CD4-positive, alpha-beta T cell treated with Interferon gamma for 1 hour (primary cell): Measurements from ENCODE around the gene MAGED1.

Source experiments
- DNase-seq: peaks from one replicate; pipeline ENCODE4 v3.0.0-alpha.2; 2020

The MAGED1 gene, protein sequence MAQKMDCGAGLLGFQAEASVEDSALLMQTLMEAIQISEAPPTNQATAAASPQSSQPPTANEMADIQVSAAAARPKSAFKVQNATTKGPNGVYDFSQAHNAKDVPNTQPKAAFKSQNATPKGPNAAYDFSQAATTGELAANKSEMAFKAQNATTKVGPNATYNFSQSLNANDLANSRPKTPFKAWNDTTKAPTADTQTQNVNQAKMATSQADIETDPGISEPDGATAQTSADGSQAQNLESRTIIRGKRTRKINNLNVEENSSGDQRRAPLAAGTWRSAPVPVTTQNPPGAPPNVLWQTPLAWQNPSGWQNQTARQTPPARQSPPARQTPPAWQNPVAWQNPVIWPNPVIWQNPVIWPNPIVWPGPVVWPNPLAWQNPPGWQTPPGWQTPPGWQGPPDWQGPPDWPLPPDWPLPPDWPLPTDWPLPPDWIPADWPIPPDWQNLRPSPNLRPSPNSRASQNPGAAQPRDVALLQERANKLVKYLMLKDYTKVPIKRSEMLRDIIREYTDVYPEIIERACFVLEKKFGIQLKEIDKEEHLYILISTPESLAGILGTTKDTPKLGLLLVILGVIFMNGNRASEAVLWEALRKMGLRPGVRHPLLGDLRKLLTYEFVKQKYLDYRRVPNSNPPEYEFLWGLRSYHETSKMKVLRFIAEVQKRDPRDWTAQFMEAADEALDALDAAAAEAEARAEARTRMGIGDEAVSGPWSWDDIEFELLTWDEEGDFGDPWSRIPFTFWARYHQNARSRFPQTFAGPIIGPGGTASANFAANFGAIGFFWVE

DNA sequence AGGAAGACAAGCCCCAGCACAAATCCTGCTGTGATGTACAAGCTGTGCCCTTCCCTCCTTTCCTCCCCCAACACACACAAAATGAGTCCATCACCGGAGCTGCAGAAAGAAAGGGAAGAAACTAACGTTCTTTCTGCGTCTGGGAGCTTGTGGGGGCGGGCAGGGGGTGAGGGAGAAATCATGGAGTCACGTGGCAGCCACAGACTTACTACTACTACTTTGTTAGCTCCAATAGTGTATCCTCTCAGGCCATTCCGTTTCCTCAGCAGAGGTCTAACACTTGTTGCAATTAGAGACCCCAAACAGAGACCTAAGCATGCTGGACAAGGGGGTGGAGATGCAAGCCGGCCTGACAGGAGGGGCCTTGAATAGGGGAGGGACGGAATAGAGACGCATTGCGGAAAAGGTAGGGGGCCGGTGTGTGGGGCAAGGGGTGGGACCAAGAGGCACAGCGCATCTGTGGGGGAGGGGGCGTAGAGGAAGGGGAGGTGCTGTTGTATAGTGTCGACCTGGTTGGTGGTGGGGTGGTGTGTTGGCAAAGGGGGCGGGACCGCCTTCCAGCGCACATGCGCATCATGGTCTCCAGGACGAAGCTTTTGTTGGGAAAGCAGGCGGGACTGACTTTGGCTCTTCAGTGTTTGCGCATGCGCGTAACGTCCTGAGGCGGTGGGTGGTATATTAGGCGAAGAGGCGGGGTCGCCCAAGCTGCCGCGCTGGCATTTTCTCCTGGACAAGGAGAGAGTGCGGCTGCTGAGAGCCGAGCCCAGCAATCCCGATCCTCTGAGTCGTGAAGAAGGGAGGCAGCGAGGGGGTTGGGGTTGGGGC lies at the start of gene MAGED1:
Gene MAGED1 (plus strand): TSS at position 703 of the 825 bp plus-strand sequence. CDS start 682 bp downstream, outside the sequence.
- peak; percentile 88 for DNase-seq

- no peak for DNase-seq
Observed at GRCh38 chrX:51847463-51847862, 46.0 kb upstream of the MAGED1 start.

DNA sequence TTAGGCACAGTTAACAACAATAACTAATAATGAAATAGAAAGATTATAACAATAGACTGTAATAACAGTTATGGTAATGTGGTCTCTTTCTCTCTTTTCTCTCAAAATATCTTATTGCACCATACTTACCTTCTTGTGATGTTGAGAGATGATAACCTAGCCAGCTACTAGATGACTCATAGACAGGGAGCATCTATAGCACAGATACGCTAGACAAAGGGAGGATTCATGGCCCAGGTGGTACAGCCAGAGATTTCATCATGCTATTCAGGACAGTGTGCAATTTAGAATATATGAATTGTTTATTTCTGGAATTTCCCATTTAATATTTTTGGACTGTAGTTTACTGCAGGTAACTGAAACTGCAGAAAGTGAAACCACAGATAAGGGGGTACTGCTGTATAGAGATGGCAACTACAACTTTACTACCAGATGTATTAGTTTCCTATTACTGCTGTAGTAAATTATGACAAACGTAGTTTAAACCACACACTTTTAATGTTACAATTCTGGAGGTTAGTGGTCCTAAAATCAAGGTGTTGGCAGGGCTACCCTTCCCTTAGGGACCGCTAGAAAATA lies 41.8 kb upstream of the MAGED1 start:
- no peak for DNase-seq

GRCh38 chrX:51852096-51852495 lies 41.3 kb upstream of the MAGED1 start:
- DNase-seq, result no peak

DNA sequence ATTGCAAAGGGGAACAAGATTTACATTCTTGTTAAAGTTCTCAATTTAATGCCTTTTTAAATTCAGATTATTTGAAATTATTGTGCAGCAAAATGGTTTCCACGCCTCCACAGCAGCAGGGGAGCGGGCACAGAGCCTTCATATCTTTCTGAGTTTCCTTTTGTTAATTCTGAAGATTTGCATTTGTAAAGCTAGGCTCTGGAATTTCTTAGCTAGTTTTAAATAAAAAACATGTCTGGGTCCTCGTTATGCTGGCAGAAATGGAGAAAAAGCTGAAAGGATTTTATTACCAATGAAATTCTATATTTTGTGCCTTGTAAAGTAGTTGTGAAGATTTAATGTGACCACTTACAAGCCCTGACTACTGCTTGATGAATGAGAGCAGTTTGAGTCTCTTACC lies 40.8 kb upstream of the MAGED1 start:
- no peak for DNase-seq

GRCh38 chrX:51853251-51853650 lies 40.2 kb upstream of the MAGED1 start:
- no peak for DNase-seq

DNA sequence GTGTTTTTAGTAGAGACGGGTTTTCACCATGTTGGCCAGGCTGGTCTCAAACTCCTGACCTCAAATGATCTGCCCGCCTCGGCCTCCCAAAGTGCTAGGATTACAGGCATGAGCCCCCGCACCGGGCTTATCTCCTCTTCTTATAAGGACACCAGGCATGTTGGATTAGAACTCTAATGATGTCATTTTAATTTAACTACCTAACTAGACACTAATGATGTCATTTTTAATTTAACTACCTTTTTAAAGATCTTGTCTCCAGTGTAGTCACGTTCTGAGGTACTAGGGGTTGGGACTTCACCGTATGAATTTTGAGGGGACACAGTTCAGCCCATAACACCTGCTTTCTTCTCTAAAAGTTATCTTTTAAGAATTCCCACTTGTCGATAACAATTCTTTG lies 37.7 kb upstream of the MAGED1 start:
- DNase-seq, result no peak

DNA sequence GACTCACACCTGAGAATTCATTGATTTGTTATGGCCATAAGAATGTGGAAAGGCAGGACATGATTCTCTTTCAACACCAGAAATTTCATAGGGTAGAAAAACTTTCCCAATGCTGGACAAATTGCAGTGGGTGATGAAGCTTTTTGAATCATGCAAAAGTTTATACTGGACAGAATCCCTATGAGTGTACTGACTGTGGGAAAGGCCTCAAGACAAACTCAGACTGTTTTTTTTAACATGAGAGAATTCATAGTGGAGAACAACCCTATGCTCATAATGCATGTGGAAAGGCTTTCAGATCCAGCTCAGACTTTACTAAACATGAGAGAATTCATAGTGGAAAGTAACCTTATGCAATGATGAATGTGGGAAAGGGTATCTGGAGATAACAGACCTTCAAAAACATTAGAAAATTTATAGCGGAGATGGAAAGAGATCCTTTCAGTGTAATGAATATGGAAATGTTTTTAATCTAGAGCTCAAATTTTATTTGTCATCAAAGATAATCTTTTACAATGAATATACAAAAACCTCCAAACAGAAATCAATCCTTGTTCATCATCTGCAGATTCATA lies 36.2 kb upstream of the MAGED1 start:
- no peak for DNase-seq

GRCh38 chrX:51860679-51861078 lies 32.7 kb upstream of the MAGED1 start:
- DNase-seq, result no peak

- DNase-seq, result no peak
Observed at GRCh38 chrX:51862920-51863319, 30.5 kb upstream of the MAGED1 start.

DNA sequence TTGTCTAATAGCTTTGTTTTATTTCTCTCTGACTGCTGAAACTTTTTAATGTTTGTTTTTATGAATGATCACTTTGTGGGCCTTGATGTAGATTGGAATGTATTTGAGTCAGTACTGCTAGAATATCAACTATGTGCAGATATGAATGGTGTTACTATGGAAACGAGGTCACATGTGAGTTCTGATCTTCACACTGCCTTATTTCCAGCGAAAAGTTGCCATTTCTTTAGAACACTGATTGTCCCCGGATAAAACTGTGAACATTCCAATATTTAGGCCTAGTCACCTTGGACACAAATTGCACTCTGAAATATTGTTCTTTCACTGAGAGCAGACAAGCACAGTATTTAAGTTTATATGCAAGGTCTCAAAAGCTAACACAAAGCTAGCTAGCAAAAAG lies 27.2 kb upstream of the MAGED1 start:
- DNase-seq, result no peak

DNA sequence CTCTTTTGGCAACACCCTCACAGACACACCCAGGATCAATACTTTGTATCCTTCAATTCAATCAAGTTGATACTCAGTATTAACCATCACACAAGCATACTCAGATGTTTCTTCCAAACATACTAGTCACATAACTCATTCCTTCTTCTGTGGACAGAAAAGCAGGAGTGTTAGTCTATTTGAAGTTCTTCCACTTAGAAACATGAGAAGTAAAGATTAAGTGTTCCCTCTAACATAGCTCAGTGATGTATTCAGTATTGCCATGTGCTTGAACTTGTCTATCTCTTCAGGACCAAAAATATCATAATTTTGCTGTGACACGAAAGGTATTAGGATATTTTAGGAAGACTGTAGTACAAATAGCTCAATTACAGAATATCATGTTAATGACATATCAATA lies 25.8 kb upstream of the MAGED1 start:
- no peak for DNase-seq

- no peak for DNase-seq
Observed at GRCh38 chrX:51870354-51870753, 23.1 kb upstream of the MAGED1 start.

DNA sequence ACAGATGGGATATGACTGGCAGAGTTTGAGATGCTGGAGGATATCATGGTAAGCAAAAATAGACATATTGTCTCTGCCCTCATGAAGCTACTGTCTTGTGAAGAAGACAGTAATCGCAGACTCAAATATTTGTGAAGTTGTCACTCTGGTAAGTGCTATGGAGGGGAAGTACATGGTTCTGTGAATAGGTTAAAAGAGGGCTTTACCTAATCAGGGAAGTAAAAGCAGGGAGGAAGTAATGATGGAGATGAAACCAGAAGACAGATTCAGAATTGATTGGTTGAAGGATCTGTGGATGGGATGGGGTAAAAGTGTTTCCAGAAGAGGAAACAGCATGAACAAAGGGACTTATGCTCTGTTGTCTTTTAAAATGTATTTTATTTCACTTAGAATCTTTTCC lies 19.3 kb upstream of the MAGED1 start:
- no peak for DNase-seq

- DNase-seq, result no peak
Observed at GRCh38 chrX:51876441-51876840, 17.0 kb upstream of the MAGED1 start.

- no peak for DNase-seq
Observed at GRCh38 chrX:51878056-51878455, 15.4 kb upstream of the MAGED1 start.

GRCh38 chrX:51889851-51890250 lies 3.6 kb upstream of the MAGED1 start:
- DNase-seq, result no peak

GRCh38 chrX:51891245-51891644 lies 2.2 kb upstream of the MAGED1 start:
- DNase-seq, result no peak

GRCh38 chrX:51891821-51892551 lies 1.4 kb upstream of the MAGED1 start:
- no peak for DNase-seq

- no peak for DNase-seq
Observed at GRCh38 chrX:51893931-51894696, 691 bp downstream of the MAGED1 start.

- no peak for DNase-seq
Observed at GRCh38 chrX:51894697-51895336, 1.4 kb downstream of the MAGED1 start.
